Measurements from ENCODE around the gene CASK.
"Not testable (repeated sequence)": the region's sequence is repeated elsewhere in the genome, so short reads cannot be mapped to it uniquely, and the experiment has no call there.

CASK gene

DNA sequence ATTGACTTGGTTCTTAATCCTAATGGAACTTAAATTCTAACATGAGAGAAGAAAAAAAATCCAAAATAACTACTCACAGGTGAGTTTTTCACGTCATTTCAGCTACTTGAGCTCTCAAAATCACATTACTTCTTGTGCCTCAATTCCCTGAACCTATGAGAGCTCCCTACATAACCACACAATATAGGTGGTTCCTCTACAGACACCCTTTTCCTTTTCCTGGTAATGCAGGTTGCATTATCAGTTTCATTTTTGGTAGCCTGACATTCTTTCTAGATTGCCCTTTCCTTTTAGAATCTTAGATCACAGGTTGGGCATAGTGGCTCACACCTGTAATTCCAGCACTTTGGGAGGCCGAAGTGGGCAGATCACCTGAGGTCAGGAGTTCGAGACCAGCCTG lies 230.3 kb downstream of the CASK start:
- DNase-seq (ENCODE audit: low read depth) = no peak

DNA sequence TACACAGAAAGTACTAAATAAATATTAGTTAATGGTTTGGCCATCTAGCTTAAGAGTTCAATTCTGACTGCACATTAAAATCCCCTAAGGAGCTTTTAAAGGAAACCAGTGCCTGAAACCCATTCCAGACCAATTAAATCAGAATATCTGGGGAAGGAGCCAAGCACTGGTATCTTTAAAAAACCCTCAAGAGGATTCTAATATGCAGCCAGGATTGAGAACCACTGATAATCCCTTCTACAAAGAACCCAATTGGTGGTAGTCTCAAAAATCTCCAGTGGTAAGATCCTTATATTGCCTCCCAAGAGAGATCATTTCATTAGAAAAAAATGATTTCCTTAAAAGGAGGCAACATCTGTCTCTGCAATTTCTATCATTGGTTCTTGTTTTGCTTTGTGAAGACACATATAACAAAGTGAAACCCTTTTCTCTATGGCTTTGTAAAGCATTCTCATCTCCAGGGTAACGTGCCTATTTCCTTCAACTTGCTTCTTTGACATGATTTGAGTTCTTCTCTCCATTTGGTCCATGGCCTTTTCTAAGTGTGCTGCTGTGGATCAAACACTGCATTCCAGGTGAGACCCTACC lies 231.1 kb downstream of the CASK start:
- DNase-seq (ENCODE audit: low read depth) = no peak

DNA sequence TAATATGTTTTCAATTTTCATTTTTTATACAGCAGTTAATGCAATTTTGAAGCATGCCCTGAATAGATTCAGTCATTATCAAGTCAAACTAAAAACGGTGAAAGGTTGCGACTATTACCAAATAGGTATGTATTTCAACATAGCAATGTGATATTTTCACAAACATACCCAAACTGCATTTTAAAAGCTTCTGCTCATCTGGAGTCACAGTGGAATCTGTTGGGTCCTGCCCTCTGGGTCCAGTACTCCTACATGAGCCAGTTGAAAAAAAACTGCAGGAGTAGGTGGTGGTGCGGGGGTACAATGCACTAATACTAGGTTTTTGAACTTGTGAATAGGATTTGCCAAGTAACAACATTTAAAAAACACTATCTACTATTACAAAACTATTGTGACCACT lies 233.6 kb downstream of the CASK start:
- no peak for DNase-seq (ENCODE audit: low read depth)

DNA sequence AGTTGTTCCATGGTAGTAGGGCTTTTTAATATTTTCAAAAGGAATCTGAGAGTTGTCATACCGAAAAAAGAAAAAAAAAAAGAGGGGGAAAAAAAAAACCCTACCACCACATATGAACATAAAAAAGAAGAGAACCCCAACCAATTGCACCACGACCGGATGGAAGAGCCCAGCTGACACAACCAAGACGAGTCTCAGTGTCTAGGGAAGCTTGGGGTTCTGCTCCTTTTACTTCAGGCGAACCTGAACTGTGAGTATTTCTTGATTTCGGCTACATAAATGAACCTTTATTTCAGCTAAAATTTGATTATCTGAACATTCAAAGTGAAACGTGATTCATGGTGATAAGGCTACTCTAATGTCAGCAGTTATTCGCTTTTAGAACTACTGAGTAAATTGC lies 234.5 kb downstream of the CASK start, which contains the start of gene GPR34:
Gene GPR34 (plus strand): TSS at position 139 of the 400 bp plus-strand sequence. CDS start 6,661 bp downstream, outside the sequence.
- DNase-seq (ENCODE audit: low read depth) = no peak

DNA sequence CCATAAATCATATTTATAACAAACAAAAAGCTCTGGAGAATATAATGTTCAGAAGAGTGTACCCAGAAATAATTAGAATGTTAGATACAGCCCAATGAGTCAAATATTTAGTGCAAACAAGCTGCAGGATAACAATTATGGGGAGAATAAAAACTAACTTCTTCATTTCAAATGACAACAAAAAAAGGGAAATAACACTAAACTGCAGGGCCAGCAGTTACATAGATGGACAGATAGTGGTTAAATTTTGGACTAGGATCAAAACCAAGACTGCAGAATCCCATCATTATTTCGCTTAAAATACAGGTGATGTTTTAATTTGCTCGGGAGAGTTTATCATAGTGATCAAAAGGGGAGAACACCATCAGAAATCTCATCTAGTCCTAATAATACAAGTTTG lies 235.2 kb downstream of the CASK start:
- no peak for DNase-seq (ENCODE audit: low read depth)

DNA sequence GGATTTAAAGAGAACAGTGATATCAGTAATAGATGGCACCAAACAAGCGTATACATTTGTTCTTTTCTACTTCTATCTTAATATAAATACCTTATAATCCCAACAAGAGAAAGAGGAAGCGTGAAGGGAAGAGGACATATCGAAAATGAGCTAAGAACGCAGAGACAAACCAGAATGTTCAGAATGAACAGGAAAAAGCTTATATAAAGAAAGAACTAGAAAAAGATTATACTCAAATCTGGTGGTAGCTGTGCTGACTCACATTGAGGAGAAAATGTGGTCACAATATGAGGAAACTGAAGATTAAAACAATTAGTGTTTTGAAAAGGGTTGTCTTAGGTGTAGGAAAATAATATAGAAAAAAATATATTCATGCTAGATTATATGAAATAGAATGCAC lies 236.6 kb downstream of the CASK start:
- no peak for DNase-seq (ENCODE audit: low read depth)

DNA sequence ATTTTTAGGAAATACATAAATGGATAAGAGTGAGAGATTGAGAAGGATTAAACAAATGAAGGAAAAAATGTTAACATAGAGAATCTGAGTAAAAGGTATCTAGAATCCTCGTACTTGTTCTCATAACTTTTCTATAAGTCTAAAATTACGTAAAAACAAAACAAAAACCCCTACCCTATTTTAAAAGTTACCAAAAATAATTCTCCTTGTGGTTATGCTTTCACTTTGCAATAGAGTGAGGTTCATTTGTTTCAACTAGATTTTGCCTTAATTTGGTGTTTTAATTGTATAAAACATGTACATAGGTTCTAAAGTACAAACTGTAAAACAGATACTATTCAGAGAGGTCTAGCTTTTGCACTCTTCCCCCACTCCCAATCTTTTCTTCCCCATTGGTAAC lies 238.4 kb downstream of the CASK start:
- DNase-seq (ENCODE audit: low read depth) = no peak

DNA sequence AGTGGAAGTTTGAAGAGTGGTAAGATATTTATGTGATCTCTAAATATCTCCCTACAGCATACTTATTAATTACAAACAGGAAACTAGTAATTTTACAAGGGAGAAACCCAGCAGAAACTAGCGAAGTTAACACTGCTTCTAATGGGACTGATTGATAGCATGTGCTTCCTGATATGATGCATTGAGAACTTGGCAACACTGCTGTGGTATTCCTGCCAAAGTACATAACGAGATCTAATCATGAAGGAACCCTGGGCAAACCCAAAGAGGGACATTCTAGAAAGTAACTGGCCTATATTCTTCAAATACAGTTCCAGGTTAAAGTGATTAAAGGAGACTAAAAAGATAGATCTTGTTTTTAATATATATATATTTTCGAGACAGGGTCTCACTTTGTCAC lies 239.2 kb downstream of the CASK start:
- no peak for DNase-seq (ENCODE audit: low read depth)

DNA sequence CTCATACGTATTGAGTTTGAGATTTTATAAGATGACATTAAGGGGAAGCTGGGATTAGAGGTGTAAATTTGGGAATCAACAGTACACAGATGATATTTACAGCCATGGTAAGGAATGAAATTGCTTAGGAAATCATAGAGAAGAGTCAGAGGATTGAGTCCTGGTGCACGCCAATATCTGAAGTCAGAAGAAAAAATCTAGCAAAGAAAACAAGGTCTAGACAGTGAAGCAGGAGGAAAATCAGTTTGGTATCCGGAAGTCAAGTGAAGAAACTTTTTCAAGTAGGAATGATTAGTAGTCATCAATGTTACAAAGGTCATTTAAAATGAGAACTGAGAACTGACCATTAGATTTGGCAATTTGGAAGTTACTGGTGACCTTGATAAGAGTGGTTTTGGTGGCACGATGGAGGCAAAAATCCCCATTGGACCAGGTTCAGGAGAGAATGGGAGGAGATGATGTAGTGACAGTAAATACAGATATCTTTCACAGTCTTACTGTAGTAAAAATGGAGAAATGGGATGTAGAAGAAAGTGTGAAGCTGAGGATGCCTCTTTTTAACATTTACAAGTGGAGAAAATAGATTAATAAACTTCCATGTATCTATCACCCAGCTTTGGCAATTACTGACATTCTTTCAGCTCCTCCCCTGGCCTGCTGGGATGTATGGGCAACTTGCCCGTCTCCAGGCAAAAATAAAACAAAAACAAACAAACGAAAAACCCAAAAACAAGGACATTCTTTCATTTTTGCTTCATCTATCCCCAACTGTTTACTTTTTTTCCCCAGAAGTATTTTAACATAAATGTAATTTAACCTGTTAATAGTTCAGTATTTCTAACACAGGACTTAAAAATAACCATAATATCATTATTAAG lies 245.9 kb downstream of the CASK start:
- no peak for DNase-seq (ENCODE audit: low read depth)

DNA sequence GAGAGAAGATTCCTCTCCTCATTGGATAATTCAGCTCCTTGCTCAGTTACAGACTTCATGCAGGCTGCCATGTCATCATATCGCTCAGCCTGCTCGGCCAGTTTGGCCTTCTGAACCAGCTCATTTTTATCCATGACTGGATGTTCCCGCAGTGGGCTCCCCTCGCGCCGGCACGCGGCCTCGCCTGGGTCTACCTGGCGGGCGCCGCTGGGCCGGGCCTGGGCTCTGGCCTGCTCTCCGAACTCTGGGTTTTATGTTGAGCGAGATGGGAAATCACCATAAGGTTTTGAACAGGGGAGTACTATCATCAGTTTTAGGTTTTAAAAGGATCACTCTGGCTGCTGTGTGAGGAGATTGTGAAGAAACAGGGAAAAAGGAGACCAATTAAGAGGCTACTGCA lies 247.0 kb downstream of the CASK start:
- DNase-seq (ENCODE audit: low read depth) = not testable (repeated sequence)

DNA sequence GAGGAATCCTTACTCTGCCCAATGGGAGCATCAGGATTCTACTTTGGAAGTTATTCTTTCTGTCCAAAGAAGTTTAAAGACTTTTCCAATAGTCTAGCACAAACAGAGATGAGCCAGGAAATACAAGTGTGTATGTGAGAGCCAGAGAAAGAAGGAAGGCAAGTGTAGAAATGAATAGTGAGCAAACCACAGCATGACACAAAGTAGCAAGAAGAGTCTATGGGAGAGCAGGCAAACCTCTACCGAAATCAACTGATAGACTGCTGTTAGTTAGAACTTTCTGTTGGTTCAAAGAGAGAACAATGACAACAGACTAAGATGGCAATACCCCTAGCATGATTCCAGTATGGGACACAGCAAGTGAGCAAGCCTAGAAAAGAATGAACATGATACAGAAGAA lies 250.7 kb downstream of the CASK start:
- DNase-seq (ENCODE audit: low read depth) = no peak

DNA sequence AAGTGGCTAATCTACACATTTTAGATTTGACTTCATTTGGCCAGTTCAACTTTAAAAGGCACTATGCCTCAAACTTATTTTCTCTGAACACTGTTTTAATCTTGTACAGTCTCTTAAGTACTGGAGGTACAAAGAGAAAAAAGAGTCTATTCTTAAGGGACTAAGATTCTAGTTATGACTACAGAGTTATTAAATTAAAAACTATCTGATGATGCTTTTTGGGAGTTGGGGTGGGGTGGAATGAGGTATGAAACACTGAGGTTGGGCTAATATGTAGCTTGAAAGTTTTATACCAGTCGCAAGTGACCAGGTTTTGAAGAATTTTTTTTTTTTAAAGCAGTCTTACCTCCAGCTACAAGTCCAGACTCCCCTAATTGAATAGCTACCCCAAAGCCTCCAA lies 252.3 kb downstream of the CASK start:
- no peak for DNase-seq (ENCODE audit: low read depth)

DNA sequence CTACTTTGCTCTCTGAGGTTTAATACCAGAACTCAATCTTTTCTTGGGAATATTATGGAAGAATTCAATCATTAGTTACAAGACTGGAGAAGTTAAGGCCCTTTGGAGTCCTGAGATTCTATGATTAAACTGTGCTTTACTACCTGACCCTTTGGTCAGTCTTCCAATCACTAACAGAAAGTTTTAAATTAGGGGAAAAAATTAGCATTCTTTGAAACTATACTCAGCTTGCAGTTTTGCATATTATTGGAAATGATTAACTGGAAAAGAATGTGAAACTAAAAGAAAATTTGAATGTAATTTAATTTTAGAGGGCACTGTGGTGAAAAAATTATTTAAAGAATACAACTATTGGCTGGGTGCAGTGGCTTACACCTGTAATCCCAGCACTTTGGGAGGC lies 253.2 kb downstream of the CASK start:
- DNase-seq (ENCODE audit: low read depth) = no peak

DNA sequence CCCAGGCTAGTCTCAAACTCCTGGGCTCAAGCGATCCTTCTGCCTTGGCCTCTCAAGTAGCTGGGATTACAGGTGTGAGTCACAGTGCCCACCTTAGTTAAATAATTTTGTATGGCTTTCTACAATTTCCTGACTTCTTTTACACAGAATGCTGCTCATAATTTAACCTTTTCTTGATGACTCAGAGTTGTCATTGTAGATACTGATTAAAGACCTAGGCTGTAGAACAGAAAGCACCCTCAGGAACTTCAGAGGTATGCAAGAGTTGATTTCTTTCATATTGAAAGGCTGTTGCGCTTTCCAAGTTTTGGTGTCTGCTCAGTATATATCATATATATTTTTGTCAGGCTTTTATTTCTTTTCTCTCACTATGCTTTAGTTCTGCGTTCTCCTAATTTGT lies 255.7 kb downstream of the CASK start:
- DNase-seq (ENCODE audit: low read depth) = no peak

DNA sequence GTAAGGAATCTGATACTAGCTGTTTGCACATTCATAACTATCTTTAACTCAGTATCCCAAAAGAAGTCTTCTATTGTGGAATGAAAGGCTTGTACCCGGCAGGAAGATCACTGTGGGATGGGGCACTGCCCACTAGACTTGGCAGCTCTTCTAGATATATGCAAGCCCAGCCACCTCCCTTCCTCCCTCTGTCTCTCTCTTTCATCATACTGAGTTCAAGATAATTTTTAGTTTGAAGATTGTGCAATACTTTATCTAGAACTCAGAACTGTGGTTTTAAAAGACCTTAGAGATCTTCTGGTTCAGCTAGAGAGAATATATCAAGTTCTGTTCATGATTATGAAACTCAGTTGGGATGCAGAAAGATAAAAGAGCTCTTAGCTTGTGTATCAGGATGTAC lies 257.1 kb downstream of the CASK start:
- no peak for DNase-seq (ENCODE audit: low read depth)

DNA sequence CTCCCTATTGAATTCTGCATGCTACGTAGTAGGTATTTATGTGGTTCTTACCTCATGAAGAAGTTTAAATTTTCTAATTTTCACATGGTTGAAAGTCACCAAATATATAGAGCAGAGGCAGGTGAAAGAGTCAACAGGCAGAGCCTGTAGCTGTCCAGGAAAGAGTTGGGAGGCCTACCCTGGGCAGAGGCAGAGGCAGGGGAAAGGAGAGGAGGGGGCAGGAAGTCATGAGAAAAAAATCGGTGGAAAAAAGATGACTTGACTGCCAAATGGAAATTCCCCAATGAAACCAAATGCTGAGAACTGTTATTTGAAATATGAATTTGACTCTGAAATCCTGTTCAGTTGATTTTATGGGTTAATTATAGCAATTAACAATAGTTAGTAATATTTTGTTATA lies 257.7 kb downstream of the CASK start:
- DNase-seq (ENCODE audit: low read depth) = no peak

DNA sequence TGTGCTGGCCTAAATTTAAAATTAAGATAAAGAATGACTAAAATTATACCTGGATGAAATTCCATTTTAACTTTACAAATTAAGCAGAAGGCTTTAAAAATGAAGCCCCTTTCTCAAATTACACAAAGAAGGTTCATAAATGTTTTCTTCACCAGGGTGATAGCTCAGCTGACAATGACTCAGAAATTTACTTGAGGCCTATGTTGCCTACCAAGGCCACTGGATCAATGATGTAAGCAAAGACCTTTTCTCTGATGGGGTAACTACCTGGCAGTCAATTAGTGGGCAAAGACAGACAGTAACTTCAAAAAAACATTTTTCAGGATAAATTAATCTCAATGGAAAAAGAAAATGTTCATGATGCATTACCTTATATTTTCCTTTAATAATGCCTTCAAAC lies 258.4 kb downstream of the CASK start:
- no peak for DNase-seq (ENCODE audit: low read depth)

DNA sequence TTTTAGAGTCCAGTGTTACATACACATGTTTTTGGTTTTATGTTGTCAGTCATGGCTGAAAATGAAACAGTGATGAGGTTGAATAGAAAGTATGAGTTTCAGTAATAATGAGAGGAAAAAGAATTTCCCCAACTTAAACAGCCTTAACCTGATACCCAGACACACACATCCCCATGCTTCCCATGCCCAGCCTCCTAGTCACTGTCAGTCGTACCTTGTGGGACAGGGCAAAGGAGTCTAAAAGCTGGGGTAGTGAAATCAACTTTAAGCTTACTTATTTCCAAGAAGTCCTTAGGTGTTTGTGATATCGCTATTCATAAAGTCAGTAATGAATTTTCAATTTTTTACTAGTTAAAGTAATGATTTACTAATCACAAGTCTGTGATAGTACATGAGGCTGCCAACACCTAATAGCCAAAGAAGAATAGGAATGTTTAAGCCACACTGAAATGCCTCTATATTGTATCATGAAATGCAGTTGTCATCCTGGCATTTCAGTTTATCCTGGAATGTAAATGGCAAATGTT lies 258.9 kb downstream of the CASK start:
- DNase-seq (ENCODE audit: low read depth) = no peak

DNA sequence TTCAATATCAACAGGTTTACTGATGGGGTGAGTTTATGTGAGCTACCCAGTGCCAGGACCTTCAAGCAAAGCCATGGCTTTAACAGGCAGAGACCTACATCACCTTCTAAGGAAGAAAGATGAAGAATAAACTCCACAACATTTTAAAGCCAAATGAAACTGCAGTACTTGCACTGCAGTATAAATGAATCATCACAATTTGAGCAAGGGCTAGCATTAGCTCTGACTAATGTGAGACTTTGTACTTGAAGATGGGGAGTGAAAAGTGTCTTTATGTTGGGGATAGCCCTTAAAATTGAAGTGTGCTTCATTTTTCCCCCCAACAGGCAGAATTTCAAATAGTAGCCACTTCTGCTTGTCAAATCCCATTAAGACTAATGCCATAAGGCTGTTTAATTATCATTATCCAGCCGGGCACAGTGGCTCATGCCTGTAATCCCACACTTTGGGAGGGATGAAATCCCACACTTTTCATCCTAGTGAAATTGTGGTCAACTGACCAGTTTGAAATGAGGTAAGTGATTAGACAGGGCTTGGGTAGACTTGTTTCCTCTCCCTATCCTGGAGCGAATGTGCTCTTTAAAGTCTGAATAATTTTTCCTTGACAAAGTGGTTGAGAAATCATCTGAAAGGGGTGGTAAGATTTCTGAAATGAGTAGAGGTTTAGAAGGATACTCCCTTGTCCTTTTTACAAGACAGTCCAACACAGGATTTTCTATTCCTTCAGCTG lies 261.8 kb downstream of the CASK start:
- DNase-seq (ENCODE audit: low read depth) = no peak

DNA sequence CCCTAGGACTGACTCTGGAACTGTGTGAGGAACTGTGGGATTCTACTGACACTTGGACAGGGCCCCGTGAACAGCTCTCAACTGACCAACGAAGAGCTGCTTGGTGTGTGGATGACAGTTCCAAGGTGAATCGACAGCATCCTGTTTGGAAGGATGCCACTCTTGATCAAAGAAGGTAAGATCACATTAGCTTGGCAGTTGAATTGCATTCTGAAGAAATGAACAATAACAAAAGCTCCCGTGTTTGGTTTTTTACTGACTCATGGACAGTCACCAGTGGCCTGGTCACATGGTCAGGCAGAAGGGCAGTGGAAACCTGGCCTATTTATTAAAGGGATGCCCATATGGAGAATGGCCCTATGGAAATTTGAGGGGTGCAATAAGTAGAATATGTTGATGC lies 267.7 kb downstream of the CASK start:
- DNase-seq (ENCODE audit: low read depth) = no peak

DNA sequence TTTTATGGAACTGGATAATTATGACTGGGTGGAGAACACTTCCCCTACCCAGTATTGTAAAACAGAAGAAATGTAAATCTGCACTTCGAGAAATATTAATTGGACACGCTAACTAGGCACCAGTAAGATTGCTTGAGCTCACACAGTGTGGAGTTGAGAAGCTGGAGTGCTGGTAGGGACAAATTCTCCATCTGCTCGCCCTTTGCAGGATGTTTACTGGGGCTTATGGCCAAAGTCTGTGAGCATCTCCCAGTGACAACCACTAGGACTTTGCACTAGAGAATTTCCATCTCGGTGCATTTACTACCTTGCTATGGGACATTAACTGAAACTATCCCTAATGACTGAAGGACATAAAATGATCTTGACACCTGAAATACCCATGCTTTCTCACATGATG lies 268.3 kb downstream of the CASK start:
- DNase-seq (ENCODE audit: low read depth) = no peak

DNA sequence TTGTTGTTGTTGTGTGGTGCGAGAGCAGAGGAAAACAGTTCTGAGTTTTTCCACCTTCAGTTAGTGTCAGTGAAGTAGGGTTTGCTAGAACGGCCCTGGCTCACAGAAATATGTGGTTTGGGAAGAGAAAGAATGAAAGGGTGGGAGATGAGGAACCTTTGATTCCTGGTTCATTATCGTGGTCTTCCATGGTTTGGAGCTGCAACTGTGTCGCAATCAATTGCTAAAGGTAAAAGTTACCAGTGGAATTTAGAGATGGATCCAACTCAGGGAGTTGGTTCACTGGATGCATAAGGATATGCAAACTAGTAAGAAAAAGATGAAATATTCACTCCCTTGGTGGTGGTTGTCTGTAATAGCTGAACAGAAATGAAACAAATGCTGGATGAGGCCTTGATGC lies 270.2 kb downstream of the CASK start:
- no peak for DNase-seq (ENCODE audit: low read depth)

DNA sequence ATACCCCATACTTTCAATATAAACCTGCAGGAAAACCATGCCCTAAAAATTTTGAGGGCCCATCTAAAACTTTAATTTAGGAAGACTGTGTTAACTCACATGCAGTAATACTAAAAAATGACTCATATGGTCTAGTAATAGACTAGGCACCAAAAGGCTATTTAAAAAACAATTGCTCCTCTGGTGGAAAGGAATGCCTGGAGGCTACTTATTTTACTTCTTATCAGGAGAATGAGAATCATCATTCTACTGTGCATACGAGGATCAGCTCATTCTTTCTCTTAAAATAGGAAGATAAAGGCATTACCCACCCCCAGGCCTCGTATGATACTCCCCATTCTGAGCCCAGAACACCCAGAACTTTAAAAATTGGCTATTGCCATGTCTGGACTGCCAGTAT lies 277.2 kb downstream of the CASK start:
- not testable (repeated sequence) for DNase-seq (ENCODE audit: low read depth)
